Heart right ventricle (tissue), 16 donors: ENCODE measurements around the gene IGFL1. TPM values are rescaled to one million over a fixed set of nuclear protein-coding genes. Genes with fewer than 3 reads are reported as not detected.
"Not testable (repeated sequence)": the region's sequence is repeated elsewhere in the genome, so short reads cannot be mapped to it uniquely, and the experiment has no call there.

Source experiments
- ATAC-seq, 8 donors: fragments of 200-7000 bp; cut with Tn5 transposase; one replicate each; pipeline ENCODE4 v1.9.1; 2020; ENCODE audit warnings: mild to moderate bottlenecking in 8 of 8, moderate library complexity in 8 of 8, moderate number of reproducible peaks in 1 of 8
- DNase-seq, 2 donors: peaks; one replicate each; pipeline ENCODE4 v3.0.0-alpha.2; 2020
- H3K27ac ChIP-seq, 10 donors: fragments of 200-600 bp; sonication (generic) in 2 of 10; one replicate each; pipeline versions ENCODE4 v1.5.0 to v1.8.0; 2020 to 2022; ENCODE audit warnings: mild to moderate bottlenecking in 3 of 10
- H3K27me3 ChIP-seq, 7 donors: fragments of 200-600 bp; one replicate each; pipeline ENCODE4 v1.8.0; 2021 to 2022; ENCODE audit warnings: mild to moderate bottlenecking in 2 of 7
- H3K36me3 ChIP-seq, 9 donors: fragments of 200-600 bp; sonication (generic) in 1 of 9; one replicate each; pipeline versions ENCODE4 v1.5.0 to v1.8.0; 2020 to 2022; ENCODE audit warnings: mild to moderate bottlenecking in 2 of 9
- H3K4me1 ChIP-seq, 9 donors: fragments of 200-600 bp; sonication (generic) in 1 of 9; one replicate each; pipeline versions ENCODE4 v1.5.0 to v1.8.0; 2020 to 2022; ENCODE audit warnings: mild to moderate bottlenecking in 4 of 9
- H3K4me3 ChIP-seq, 10 donors: fragments of 200-600 bp; sonication (generic) in 2 of 10; one replicate each; pipeline versions ENCODE4 v1.5.0 to v1.8.0; 2020 to 2022; ENCODE audit warnings: mild to moderate bottlenecking in 7 of 10, moderate library complexity in 2 of 10
- H3K9me3 ChIP-seq, 11 donors: fragments of 200-600 bp in 10 of 11; sonication (generic) in 2 of 11; one replicate each; pipeline versions ENCODE4 v1.5.0 to v1.8.0; 2013 to 2022; ENCODE audit warnings: mild to moderate bottlenecking in 2 of 11, control low read depth in 1 of 11, moderate library complexity in 1 of 11
- WGBS, 2 donors: extraction: QIAGEN DNeasy Blood & Tissue Kit; methylation state at CpG; one replicate each; pipeline ENCODE4 v1.1.7; 2013; ENCODE audit warnings: inconsistent platforms in 1 of 2; 5-methylcytosine and 5-hydroxymethylcytosine counted together
- intact Hi-C, 10 donors: fragments of 100-400 bp; cut with DNase I; formaldehyde crosslinking; loops; one replicate each; pipeline versions ENCODE4 v1.11.1 to v1.14.2; 2022
- polyA plus RNA-seq, 2 donors: library from polyadenylated mRNA; stranded (reverse); fragments of 200-250 nt; gene quantifications; one replicate each; pipeline ENCODE4 v1.2.3, GENCODE V29; 2013
- total RNA-seq, 10 donors: library from RNA; stranded (reverse); fragmentation: NEBNext Ultra II Directional in 3 of 10; extraction: Animal tissue kit (Norgen Biotek cat#: 25700) in 3 of 10; gene quantifications; one replicate each; pipeline versions ENCODE4 v1.2.1 to v1.2.4, GENCODE V29; 2021 to 2023
- TF ChIP-seq, protein P1 (sequence below), 9 donors: fragments of 200-600 bp; sonication (generic) in 2 of 9; IDR thresholded peaks; one replicate each; pipeline versions ENCODE4 v1.5.0 to v1.8.0; 2021 to 2022; ENCODE audit warnings: antibody characterized with exemption in 9 of 9, mild to moderate bottlenecking in 5 of 9, moderate library complexity in 1 of 9
- donor health status: Arrhythmogenic right ventricular cardiomyopathy.
- donor health status: ischemic (EF 13 %, LVEDD 7.1; RV severe dilation, severe dysfunction).
- donor health status: healthy with polysubstance abuse.
- donor health status: DM: no; HTN: yes; CAD: no.
- donor health status: DM: no; HTN: no; CAD: no.
- donor health status: ischemic (EF 25% LVEDD 6.9; RV normal size, moderate dysfunction).
- donor health status: ischemic (EF 25% LVEDD 5.7; RV mildly dilated, moderate dysfunction).
- donor health status: healthy.
- donor health status: DM: yes; HTN: yes; CAD: no.
- donor health status: Ischemic cardiomyopathy.
- donor health status: ischemic (EF 35%, LVEDD 5.7; RV mildly dilated, moderate dysfunction).
- donor health status: nonischemic (EF 11% LVEDD 7.7; RV severe dilation, severe dysfunction).
- donor health status: DM: yes; HTN: yes; CAD: no.
- donor health status: PGD.
- donor health status: ischemic (EF 29% LVEDD 5.4; RV normal size, mild dysfunction).
- donor health status: nonischemic (EF 23%, LVEDD 6.1; RV moderate dilation, normal function).

IGFL1 gene
- total and polyA plus RNA-seq, 12 donors = not detected

DNA sequence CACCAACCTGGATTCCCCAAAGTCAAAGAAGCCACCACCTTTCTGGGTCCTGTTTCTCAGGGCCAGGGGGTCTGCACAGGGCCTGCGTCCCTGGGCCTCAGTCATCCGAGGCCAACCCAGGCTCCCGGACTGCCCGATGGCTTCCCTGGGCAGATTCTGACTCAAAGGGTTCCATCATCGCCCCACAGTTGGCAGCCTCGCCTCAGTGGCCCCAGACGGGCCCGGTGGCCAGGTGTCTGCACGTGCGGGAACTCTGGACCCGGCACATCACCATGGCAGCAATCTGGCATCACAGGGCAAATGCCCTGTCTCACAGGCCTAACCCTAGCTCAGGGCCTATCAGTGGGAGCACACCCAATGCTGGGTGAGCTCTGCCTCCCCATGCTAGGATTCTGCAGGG lies 2.9 kb downstream of the IGFL1 start:
- TF ChIP-seq, protein P1, sequence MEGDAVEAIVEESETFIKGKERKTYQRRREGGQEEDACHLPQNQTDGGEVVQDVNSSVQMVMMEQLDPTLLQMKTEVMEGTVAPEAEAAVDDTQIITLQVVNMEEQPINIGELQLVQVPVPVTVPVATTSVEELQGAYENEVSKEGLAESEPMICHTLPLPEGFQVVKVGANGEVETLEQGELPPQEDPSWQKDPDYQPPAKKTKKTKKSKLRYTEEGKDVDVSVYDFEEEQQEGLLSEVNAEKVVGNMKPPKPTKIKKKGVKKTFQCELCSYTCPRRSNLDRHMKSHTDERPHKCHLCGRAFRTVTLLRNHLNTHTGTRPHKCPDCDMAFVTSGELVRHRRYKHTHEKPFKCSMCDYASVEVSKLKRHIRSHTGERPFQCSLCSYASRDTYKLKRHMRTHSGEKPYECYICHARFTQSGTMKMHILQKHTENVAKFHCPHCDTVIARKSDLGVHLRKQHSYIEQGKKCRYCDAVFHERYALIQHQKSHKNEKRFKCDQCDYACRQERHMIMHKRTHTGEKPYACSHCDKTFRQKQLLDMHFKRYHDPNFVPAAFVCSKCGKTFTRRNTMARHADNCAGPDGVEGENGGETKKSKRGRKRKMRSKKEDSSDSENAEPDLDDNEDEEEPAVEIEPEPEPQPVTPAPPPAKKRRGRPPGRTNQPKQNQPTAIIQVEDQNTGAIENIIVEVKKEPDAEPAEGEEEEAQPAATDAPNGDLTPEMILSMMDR (IDR thresholded peaks at IDR 0.05) = no peak
- Histone ChIP-seq H3K4me3 (no peak overlapping the region), H3K9me3 (no peaks in the 10 kb centered on the region), H3K4me1 (no peaks in the 10 kb centered on the region), H3K27ac (no peak overlapping the region), H3K27me3 (peaks cover 0 to 49% (median 13%) of the 10 kb centered on the region in 7 donors), H3K36me3 (no peaks in the 10 kb centered on the region)
- ATAC-seq (no peak), DNase-seq (no peak)
- WGBS, 2 donors = 90 to 92% methylated on average over 11 of the region's 11 CpGs
- intact Hi-C loops = no loop called here

GRCh38 chr19:46232938-46233621 lies 3.5 kb downstream of the IGFL1 start:
- Histone ChIP-seq H3K9me3 (no peaks in the 10 kb centered on the region), H3K27me3 (peaks cover 0 to 47% (median 14%) of the 10 kb centered on the region in 7 donors), H3K4me1 (no peaks in the 10 kb centered on the region), H3K27ac (no peak overlapping the region), H3K4me3 (no peak overlapping the region), H3K36me3 (no peaks in the 10 kb centered on the region)
- no peak for ATAC-seq
- 87 to 88% methylated on average over 20 of the region's 20 CpGs for WGBS, 2 donors
- DNase-seq = no peak
- TF ChIP-seq, protein P1 (IDR thresholded peaks at IDR 0.05) = no peak
- intact Hi-C loops = no loop called here

DNA sequence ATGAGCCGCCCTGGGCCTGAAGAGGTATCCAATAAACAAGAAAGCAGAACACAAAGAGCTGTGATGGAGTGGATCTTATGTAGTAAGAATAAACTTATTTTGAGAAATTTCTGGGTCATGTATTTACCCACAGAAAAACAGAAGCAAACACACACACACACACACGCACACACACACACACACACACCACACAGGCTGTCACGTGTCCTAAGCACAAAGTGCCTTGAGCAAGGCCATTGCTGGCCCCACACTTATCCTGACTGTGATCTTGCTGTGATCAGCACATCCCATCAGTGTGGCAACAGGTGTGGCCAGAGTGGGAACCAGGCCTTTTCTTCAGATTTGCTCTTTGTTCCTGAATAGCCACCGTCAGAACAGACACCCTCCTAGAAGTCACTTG lies 4.3 kb downstream of the IGFL1 start:
- H3K9me3 ChIP-seq, ATAC-seq, H3K27ac ChIP-seq, intact Hi-C loops, H3K36me3 ChIP-seq, DNase-seq, H3K4me1 ChIP-seq, H3K4me3 ChIP-seq: not testable (repeated sequence)
- 61 to 70% methylated on average over 4 of the region's 4 CpGs for WGBS, 2 donors
- peaks cover 0 to 54% (median 21%) of the 10 kb centered on the region in 7 donors for H3K27me3 ChIP-seq

DNA sequence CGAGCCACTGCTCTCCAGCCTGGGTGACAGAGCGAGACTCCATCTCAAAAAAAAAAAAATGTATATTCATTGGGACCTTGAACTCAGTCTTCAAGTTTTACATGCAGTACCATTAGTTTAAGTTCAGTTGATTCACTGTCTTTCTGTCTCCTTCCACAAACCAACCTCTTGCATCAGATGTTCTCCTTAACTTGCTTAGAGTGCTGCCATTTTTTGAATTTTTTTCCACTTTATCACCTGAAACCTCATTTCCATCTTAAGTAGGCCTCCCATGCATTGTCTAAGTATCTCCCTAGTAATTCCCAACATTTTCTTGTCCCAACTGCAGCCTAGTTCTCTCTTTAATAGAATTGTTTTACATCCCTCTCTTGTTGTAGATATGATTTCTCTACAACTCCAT lies 8.6 kb downstream of the IGFL1 start:
- peaks cover 0 to 55% (median 40%) of the 10 kb centered on the region in 7 donors for H3K27me3 ChIP-seq
- ATAC-seq, DNase-seq, intact Hi-C loops, H3K9me3 ChIP-seq, H3K36me3 ChIP-seq, H3K4me1 ChIP-seq, H3K4me3 ChIP-seq, H3K27ac ChIP-seq: not testable (repeated sequence)
- WGBS, 2 donors = 88 to 90% methylated on average over 2 of the region's 2 CpGs

DNA sequence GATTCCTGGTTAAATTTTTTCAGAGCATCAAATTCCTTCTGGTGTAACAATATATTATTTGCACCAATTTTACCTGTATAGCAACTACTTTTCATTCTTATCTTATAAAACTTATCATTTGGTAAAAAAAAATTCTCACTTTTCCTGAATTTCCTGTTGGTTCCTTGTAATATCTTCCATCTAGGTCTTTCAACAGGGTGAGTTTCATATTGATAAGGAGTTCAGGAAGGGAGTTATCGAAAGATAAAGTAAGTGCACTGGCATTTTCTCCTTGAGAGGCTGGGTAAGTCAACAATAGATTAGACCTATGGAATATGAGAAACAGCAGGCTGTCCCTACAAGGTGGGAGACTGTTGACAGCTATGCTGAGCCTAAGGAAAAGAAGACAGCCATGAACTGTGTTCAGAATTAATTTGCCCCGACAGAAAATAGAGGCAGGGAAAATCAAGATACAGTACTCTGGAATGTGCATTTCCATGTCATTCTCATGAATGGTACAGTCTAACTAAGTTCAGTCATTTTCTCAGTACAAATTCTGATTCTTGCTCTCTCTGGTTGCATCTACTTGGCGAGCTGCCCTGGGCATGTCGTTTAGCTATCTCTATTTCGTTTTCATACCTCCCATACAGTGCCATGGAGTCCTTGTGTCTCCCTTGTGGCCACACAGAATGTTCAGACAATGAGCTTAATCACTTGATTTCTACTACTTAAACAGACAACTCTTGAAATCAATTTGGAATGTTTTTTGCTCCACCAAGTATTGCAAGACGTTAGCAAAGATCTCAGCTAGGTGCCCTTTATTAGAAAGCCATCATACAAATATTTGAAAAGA lies 9.9 kb downstream of the IGFL1 start:
- Histone ChIP-seq H3K27ac (no peak overlapping the region), H3K4me3 (no peak overlapping the region), H3K27me3 (peaks cover 0 to 68% (median 43%) of the 10 kb centered on the region in 7 donors), H3K9me3 (no peaks in the 10 kb centered on the region), H3K4me1 (no peaks in the 10 kb centered on the region), H3K36me3 (no peaks in the 10 kb centered on the region)
- WGBS, 2 donors = 15 to 22% methylated on average over 6 of the region's 6 CpGs
- intact Hi-C loops = no loop called here
- TF ChIP-seq, protein P1 (IDR thresholded peaks at IDR 0.05) = no peak
- DNase-seq (no peak), ATAC-seq (no peak)
